Islet precursor cell (in vitro differentiated cells): Measurements from ENCODE around the gene PPP4R3A.
A peak's percentile ranks its signal among the peaks of the same experiment; 100 is the strongest.
"Not testable (repeated sequence)": the region's sequence is repeated elsewhere in the genome, so short reads cannot be mapped to it uniquely, and the experiment has no call there.

Experiments
- DNase-seq: peaks from one replicate; pipeline ENCODE4 v3.0.0-alpha.2; 2018

The PPP4R3A gene

DNA sequence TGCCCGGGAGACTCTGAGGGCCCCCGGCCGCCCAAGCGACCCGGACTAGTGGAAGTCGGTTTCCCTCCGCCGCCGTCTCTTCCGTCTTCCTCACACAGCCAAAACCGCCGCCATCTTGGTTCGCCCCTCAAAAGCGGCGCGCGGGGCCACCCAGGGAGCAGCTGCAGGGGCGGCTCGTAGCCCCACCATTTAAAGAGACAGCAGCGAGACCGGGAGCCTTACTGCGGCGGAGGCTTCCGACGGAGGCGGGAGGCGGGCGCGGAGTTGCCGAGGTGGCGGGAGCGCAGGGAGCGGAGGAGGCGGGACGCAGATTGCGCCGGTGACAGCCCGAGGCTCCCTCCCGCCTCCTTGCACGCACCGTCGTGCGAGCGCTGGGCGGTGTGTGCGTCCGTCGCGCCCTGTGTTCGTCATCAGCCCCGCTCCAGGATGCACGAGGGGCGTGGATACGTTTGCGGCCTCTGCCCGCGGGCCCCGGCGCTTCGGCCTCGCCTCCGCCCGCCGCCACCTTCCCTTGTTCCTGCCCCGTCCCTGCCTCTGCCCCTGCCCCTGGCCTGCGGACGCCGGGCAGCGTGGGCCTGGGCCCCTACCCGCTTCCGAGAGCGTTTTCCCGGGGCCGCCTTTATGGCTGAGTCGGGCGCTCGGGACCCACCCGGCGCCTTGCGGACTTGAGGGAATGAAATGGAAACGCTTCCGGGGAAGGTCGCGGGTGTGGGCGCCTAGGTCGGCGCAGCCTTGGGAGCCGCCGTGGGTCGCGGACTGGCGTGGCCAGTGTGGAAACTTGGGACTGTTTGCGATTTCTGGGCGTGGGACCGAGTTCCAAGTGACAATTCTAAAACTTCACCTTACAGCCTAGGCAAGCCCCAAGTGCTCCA is at the start of gene PPP4R3A:
Gene PPP4R3A, minus strand, starts transcription at position 140 of the 872 bp plus-strand sequence. CDS start 663 bp downstream, outside the sequence.
- DNase-seq: peak; percentile 96

DNA sequence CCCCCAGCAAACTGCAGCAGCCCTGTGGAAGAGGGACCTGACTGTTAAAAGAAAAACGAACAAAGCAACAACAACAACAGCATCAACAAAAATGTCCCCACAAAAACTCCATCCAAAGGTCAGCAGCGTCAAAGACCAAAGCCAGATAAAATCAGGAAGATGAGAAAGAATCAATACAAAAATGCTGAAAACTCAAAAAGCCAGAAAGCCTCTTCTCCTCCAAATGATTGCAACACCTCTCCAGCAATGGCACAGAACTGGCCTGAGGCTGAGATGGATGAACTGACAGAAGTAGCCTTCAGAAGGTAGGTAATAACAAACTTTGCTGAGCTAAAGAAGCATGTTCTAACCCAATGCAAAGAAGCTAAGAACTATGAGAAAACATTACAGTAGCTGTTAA is 45.4 kb upstream of the PPP4R3A start:
- no peak for DNase-seq

DNA sequence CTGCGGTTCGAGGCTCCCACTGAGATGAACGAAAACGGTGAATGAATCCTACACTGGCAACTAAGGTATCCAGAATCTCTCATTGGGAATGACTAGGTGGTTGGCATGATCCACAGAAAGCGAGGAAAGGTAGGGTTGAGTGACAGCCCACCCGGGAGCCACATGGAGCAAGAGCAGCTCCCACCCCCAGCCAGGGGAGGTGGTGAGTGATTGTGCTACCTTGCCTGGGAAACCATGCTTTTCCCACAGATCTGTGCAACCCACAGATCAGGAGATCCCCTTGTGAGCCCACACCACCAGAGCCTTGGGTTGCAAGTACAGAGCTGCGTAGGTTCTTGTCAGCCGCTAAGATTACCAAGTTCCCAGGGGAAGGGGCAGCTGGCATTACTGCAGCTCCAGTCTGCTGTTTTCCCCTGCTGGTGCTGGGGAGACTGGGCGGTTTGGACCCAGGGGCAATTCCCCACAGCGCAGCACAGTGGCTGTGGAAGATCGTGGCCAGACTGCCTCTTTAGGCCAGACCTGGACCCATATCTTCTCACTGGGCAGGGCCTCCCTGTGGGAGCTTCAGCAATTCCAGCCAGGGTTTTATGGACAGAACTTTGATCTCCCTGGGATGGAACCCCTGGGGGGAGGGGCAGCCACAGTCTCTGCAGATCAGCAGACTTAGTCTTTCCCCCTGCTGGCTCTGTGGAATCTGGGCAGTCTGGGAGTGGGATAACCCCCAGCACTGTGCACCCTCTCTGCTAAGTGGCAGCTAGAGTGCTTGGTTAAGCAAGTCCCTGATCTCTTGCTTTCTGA is 44.6 kb upstream of the PPP4R3A start:
- DNase-seq: peak; percentile 62

DNA sequence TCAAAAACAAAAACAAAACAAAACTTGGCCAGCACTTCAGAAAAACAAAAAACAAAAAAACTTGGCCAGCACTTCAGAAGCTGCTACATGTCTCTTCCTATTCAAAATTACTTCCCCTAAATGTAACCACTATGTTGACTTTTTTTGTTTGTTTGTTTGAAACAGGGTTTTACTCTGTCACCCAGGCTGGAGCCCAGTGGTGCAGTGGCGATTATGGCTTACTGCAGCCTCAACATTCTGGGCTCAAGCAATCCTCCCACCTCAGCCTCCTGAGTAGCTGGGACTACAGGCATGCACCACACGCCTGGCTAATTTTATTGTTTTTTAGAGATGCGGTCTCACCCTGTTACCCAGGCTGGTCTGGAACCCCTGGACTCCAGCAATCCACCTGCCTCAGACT is 38.0 kb upstream of the PPP4R3A start:
- no peak for DNase-seq

DNA sequence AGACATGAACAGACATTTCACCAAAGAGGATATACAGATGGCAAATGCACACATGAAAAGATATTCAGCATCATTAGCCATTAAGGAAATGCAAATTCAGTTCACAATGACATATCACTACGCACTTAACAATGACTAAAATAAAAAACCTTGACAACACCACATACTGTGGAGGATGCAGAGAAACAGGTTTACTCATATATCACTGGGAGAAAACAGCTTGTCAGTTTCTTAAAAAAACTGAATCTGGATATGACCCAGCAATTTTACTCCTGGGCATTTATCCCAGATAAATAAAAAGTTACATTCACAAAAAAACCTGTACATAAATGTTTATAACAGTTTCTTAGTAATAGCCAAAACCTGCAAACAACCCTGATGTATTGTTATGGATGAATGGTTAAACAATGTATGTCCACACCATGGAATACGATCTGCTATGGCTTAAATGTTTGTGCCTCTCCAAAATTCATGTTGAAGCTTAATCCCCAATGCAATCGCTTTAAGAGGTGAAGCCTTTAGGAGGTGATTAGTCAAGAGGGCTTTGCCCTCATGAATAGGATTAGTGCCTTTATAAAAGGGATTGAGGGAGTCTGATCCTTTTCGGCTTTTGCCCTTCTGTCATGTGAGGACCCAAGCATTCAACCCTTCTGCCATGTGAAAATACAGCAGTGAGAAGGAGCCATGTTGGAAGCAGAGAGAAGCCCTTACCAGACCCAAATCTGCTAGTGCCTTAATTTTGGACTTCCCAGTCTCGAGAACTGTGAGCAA is 36.0 kb upstream of the PPP4R3A start:
- no peak for DNase-seq

DNA sequence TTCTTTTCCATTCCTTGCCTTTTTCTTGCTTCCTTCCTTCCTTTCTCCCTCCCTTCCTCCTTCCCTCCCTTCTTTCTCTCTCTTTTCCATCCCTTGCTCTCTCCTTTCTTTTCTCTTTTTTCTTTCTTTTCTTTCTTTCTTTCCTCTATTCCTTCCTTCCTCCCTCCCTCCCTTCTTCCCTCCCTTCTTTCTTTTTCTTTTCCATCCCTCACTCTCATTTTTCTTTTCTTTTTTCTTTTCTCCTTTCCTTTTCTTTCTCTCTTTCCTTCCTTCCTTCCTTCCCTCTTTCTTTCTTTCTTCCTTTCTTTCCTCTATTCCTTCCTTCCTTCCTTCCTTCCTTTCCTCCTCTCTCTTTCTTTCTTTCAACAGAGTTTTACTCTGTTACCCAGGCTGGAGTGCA is 35.1 kb upstream of the PPP4R3A start:
- no peak for DNase-seq

DNA sequence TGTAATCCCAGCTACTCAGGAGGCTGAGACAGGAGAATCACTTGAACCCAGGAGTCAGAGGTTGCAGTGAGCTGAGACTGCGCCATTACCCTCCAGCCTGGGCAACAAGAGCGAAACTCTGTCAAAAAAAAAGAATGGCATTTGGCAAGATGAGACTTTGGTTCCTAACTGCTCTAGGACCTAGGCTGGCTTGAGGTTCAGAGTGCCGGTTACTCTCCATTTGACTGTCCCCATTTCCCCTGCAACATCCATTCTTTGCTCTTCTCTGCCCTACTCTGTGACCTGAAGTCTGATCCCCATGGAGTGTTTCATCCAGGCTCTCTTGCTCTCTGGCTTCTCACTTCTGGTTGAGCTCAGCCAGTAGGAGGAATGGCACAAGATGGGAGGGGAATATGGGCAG is 26.2 kb upstream of the PPP4R3A start:
- DNase-seq: no peak

DNA sequence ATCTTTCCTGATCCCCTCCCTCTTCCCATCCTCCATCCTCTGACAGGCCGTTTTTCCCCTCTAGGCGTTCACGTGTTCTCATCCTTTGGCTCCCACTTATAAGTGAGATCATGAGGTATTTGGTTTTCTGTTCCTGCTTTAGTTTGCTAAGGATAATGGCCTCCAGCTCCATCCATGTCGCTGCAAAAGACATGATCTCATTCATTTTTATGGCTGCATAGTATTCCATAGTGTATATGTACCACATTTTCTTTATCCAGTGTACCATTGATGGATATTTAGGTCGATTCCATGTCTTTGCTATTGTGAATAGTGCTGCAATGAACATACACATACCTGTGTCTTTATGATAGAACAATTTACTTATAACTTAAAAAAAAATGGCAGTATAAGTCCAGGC is 23.9 kb upstream of the PPP4R3A start:
- not testable (repeated sequence) for DNase-seq

DNA sequence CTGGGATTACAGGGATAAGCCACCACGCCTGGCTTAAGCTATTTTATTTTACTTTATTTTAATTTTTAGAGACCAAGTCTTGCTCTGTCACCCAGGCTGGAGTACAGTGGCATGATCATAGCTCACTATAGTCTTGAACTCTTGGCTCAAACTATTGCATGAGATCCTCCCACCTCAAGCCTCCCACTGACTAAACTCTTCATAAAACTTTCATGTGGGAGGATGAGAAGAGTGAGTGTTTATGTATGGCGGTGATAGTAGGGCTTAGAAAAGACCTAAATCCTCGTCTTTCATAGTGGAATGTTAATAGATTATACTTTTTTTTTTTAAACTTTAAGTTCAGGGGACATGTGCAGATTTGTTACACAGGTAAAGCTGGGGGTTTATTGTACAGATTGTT is 23.5 kb upstream of the PPP4R3A start:
- no peak for DNase-seq

DNA sequence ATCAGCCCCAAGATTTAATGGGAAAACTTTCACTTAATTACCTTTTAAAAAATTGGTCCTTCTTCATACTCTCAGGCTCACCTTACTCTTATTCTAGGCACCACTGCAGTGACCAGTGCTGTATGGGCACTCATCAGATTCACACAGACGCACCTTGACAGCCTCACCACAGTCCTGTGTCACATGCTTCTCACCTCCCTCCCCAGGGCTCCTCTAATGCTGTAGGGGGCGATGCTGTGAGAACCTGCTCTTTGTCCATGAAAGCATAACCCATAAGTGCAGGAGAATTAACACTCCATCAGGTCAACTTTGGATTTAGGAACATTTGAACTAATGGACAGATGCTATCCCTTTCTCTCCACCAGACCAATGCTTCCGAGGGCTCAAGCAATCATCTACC is 13.9 kb upstream of the PPP4R3A start:
- no peak for DNase-seq

DNA sequence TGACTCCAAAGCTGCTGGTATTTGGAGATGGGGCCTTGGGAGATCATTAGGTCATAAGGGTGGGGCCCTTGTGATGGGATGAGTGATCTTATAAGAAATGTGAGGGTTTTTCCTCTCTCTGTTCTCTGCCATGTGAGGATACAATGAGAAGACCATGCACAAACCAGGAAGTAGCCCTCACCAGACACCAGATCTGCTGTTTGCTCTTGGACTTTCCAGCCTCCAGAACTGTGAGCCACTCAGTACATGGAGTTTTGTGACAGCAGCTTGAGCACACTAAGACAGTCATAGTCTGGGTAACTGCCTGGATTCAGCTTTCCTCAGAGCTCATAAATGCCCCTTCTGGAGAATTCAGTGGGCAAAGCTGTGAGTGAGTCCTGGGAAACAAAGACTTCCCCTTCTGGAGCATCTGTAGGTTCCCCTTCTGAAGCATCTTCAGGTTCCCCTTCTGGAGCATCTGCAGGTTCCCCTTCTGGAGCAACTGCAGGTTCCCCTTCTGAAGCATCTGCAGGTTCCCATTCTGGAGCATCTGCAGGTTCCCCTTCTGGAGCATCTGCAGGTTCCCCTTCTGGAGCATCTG is 11.0 kb upstream of the PPP4R3A start:
- no peak for DNase-seq

DNA sequence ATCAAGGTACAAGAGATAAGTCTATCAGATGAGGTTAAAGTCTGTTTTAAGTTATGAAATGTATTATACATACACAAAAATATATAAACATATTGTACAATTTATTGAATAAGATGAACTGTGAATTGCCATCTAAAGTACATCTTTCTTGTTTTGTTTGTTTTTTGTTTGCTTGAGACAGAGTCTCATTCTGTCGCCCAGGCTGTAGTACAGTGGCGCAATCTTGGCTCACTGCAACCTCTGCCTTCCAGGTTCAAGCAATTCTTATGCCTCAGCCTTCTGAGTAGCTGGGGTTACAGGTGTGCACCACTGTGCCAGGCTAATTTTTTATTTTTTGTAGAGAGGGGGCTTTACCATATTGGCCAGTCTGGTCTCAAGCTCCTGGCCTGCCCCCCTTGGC is 10.0 kb upstream of the PPP4R3A start:
- no peak for DNase-seq

DNA sequence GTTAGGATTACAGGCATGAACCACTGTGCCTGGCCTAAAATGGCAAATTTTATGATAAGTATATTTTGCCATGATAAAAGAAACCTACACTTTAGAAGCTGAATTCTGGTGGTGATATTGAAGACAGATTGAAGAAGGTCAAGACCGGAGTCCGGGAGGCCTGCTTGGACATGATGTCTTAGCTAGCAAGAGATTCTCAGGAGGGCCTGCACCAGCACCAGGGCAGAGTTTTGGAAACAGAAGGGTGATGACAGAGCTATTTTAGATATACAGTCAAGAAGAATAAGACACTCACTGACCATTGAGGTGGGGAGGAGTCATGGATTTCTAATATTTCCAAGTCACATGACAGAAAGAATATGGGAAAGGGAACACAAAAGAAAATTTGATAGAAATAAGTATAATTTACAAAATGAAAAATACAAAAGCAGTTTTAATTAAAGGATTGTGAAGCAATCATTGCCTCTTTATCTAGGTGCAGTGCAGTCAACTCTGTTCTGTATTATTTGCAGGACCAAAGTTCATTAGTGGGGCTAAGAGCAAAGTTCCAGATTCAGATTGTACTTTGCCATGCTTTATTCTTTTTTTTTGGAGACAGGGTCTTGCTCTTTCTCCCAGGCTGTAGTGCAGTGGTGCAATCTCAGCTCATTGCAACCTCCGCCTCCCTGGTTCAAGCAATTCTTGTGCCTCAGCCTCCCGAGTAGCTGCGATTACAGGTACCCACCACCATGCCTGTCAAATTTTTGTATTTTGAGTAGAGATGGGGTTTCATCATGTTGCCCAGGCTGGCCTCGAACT is 9.3 kb upstream of the PPP4R3A start:
- no peak for DNase-seq

DNA sequence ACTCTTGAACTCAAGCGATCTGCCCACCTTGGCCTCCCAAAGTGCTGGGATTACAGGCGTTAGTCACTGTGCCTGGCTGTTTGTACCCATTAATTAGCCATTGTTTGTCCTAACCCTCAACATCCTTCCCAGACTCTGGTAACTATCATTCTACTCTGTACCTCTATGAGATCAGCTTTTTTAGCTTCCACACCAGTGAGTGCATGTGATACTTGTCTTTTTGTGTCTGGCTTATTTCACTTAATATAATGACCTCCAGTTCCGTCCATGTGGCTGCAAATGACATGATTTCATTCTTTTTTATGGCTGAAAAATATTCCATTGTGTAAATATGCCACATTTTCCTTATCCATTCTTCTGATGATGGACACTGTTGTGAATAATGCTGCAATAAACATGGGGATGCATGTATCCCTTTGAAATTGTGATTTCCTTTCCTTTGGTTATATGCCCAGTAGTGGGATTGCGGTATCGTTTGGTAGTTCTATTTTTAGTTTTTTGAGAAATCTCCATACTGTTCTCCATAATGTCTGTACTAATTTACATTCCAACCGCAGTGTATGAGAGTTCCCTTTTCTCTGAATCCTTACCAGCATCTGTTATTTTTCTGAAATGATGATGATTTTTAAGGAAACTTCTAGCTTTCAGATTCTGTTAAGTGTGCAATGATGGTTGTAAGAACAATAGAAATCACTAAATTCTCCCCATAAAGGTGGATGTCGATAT is 6.7 kb upstream of the PPP4R3A start:
- no peak for DNase-seq

DNA sequence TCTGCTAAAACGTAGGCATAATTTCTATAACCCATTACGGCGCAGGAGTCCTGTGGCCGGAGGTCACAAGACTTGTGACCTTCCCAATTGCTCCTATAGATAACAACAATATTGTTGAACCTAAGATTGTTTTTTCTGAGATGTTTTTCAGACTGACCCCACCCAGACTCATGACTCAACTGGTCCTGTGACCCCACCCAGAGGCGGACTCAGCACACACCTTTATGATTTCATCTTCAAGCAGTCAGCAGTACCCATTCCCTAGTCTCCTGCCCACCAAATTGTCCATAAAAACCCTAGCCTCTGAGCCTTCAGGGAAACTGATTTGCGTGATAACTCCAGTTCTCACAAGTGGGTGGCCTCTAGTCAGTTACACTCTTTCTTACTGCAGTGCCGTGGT is 5.9 kb upstream of the PPP4R3A start:
- DNase-seq: no peak

DNA sequence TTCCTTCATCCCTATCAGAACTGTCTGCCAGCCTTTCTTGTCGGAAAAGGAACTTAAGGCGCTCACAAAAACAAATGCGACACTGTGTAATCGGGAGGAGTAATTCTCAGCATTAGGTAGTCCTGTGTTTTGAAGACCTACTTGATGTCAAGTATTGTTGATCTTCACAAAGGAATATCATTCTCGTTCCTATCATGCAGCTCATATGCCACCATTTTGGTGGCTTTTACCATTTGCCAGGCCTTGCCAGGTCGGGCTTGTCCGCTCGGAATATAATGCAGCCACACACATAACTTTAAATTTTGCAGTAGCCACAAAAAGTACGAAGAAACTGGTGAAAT is 903 bp upstream of the PPP4R3A start:
- DNase-seq: no peak

DNA sequence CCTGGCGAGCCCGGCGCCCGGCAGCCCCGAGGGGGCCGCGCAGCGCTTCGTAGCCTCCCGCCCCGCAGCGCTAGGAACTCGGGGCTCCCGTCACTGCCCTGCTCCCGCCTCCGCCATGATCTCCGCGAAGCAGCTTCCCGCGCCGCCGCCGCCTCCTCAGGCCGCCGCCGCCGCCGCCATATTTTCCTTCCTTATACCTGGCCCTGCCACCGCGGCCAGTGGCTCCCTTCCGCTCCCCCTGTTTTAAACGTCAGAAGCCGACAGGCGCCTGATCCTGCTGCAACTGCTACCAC is 286 bp downstream of the PPP4R3A start:
- DNase-seq: no peak

DNA sequence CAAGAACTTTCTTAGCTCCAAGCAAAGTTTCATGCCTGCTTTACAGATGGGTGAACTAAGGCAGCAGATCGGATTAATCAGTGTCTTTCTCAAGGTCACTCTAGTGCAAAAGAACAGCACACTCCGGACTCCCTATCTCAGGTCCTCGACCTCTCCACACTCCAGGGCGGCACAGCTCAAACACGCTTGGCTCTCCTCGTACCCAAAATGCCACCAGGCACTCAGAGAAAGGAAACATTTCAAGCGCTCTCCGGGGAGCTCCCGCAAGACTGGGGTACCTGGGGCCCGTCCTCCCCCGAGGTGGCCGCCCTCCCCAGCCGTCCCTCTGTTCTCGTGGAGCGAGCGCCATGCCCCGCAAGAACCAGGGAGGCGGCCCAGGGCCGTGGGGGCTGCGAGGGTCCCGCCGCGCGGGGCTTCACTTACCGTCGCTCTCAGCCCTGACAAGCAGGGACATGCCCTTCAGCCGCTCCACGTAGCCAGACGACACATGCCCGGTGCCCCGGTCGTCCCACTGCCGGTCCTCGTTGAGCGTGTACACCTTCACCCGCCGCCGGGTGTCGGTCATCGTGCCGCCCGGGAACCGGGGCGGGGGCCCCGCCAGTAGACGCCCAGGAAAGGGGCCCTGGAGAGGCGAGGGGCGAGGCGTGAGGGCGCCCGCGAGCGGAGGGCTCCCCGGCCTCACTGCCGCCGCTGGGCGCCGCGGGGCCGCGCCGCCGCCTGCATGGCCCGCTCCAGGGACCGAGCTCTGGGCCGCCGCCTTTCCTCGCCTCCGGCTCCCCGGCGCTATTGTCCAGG is 830 bp downstream of the PPP4R3A start:
- peak; percentile 57 for DNase-seq

DNA sequence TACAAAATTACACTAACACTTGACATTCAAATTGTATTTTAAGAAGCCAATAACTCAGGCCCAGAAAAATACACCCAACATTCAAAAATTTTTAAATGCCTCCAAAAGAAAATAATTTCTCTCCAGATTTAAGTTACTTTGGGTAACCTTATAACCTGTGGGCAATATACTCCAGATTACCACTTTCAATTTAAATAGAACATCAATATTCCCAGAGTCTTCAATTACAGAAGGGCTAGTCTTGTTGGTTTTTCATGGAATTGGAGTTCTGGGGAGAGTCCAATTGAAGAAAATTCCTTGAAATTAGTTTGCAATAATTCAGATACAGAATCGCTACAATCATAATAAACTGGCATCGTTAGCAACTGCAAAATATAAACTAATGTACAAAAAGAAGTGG is 2.0 kb downstream of the PPP4R3A start:
- DNase-seq: no peak

DNA sequence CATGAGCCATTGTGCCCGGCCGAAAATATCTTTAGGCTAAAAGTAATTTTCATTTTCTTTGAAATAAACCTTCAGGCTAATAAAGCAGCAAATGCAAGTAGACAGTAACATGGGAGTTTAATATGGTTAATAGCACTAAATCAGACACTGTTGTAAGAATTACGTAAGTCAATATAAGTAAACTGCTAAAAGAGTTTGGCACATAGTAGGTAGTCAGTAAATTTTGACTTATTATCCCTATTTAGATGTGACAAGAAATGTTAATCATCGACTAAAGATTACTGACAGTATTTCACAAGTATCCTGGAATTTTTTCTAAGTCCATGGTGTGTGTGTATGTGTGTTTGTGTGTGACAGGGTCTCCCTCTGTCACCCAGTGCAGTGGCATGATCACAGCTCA is 3.9 kb downstream of the PPP4R3A start:
- no peak for DNase-seq

DNA sequence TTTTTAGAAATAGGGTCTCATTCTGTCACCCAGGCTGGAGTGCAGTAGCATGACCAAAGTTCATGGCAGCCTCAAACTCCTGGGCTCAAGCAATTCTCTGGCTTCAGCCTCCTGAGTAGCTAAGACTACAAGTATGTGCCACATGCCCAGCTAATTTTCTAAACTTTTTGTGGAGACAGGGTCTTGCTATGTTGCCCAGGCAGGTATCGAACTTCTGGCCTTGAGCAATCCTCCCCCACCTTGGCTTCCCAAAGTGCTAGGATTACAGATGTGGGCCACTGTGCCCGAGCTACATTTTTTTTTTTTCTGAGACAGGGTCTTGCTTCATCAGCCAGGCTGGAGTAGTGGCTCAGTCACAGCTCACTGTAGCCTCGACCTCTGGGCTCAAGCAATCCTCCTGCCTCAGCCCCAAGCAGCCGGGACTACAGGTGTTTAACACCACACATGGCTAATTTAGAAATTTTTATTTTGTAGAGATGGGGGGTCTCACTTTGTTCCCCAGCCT is 7.1 kb downstream of the PPP4R3A start:
- DNase-seq: no peak
